Measurements from ENCODE around the gene FGF14. TPM values are rescaled to one million over a fixed set of nuclear protein-coding genes. Genes with fewer than 3 reads are reported as not detected.

Gene FGF14
- total and polyA plus RNA-seq, 2 of the 4 experiments (the other 2 are of a cell fraction), result under 0.01 TPM; not detected in 1

- Histone ChIP-seq H3K4me3 (ENCODE audit: insufficient read depth, low read depth, low read length) (no peak overlapping the region), H2AK9ac (replicated peaks; ENCODE audit: low read depth, low read length, poor library complexity) (no peak overlapping the region), H3K14ac (replicated peaks; ENCODE audit: low read depth, low read length) (no peak overlapping the region), H2BK120ac (ENCODE audit: low read depth, low read length) (no peak overlapping the region), H4K5ac (ENCODE audit: low read depth, low read length) (no peak overlapping the region), H2BK5ac (ENCODE audit: low read depth, low read length, poor library complexity, severe bottlenecking) (no peak overlapping the region), H3K4me2 (ENCODE audit: low read depth, low read length) (no peak overlapping the region), H2BK20ac (ENCODE audit: low read depth, low read length) (no peak overlapping the region), H3K4me1 (ENCODE audit: control insufficient read depth, insufficient read depth, low read length) (no peaks in the 10 kb centered on the region), H3K36me3 (ENCODE audit: control insufficient read depth, insufficient read depth, low read length) (no peaks in the 10 kb centered on the region), H4K8ac (ENCODE audit: low read depth in 2 of 2, low read length in 2 of 2) (no peak overlapping the region), H3K79me1 (ENCODE audit: low read depth in 1 of 2, low read length in 2 of 2) (no peaks in the 10 kb centered on the region), H3K27me3 (ENCODE audit: control insufficient read depth, insufficient read depth, low read length) (no peaks in the 10 kb centered on the region), H3K9me1 (ENCODE audit: insufficient read depth, low read length) (no peaks in the 10 kb centered on the region), H2AK5ac (ENCODE audit: low read depth, low read length) (no peak overlapping the region), H3K18ac (ENCODE audit: low read depth, low read length) (no peak overlapping the region), H4K20me1 (ENCODE audit: insufficient read depth, low read length) (no peaks in the 10 kb centered on the region), H3K27ac (ENCODE audit: insufficient read depth, low read length) (no peak overlapping the region), H3K56ac (ENCODE audit: extremely low read depth, insufficient read depth, low read length) (no peak overlapping the region), H3K23ac (ENCODE audit: low read depth, low read length) (no peak overlapping the region), H2AFZ (replicated peaks; ENCODE audit: low read length, poor library complexity) (no peak overlapping the region), H4K91ac (ENCODE audit: insufficient read depth, low read depth, low read length) (no peak overlapping the region), H2BK15ac (ENCODE audit: low read depth, low read length) (no peak overlapping the region), H3K4ac (ENCODE audit: low read depth, low read length) (no peak overlapping the region), H3K9me3 (ENCODE audit: control insufficient read depth, insufficient read depth, low read length) (no peaks in the 10 kb centered on the region), H3K9ac (ENCODE audit: low read depth, low read length) (no peak overlapping the region)
- intact Hi-C loops (cut with micrococcal nuclease) (loop anchor here (5.0 kb wide), 1 partner anchor 191 kb away; no protein-coding TSS in a partner anchor), in situ Hi-C loops (cut with MboI; ENCODE audit: low sequenced_read_pairs) (no loop called here), dilution Hi-C loops (cut with HindIII; ENCODE audit: low sequenced_read_pairs, unreplicated experiment) (no loop called here)
- TF ChIP-seq FOS (IDR thresholded peaks at IDR 0.05; ENCODE audit: low read depth, low read length) (no peak), RFX5 (IDR thresholded peaks at IDR 0.05; ENCODE audit: low read depth, low read length) (no peak), CEBPB (IDR thresholded peaks at IDR 0.05; ENCODE audit: low read depth, low read length) (no peak), RAD21 (IDR thresholded peaks at IDR 0.05; ENCODE audit: low read length) (no peak), CTCF (conservative IDR thresholded peaks at IDR 0.05; ENCODE audit: low read depth, low read length) (no peak), RCOR1 (IDR thresholded peaks at IDR 0.05; ENCODE audit: insufficient replicate concordance, low read length) (no peak), MXI1 (IDR thresholded peaks at IDR 0.05; ENCODE audit: borderline replicate concordance, low read depth, low read length) (no peak), MAFK (IDR thresholded peaks at IDR 0.05; ENCODE audit: low read depth, low read length) (no peak), BHLHE40 (IDR thresholded peaks at IDR 0.05; ENCODE audit: low read depth, low read length) (no peak), POLR2A (IDR thresholded peaks at IDR 0.05; ENCODE audit: low read depth, low read length) (no peak), MAZ (IDR thresholded peaks at IDR 0.05; ENCODE audit: borderline replicate concordance, low read depth, low read length) (no peak), SMC3 (IDR thresholded peaks at IDR 0.05; ENCODE audit: low read depth, low read length) (no peak), ELK1 (IDR thresholded peaks at IDR 0.05; ENCODE audit: borderline replicate concordance, low read depth, low read length) (no peak), CHD1 (IDR thresholded peaks at IDR 0.05; ENCODE audit: low read depth, low read length) (no peak), NFE2L2 (IDR thresholded peaks at IDR 0.05; ENCODE audit: low read depth, low read length) (no peak), USF2 (IDR thresholded peaks at IDR 0.05; ENCODE audit: low read depth, low read length) (no peak)
- CTCF ChIA-PET, result no interaction called here
- ATAC-seq (ENCODE audit: low read depth) (no peak), DNase-seq (no peak)
- POLR2A ChIA-PET (ENCODE audit: unreplicated experiment), result no interaction called here
- no TSS peak for BruUV-seq (replicated peaks)
- WGBS, 2 experiments (ENCODE audit: extremely low coverage in 2 of 2, insufficient read length in 1 of 2), result no CpG with 5 or more reads among the region's 1 CpG
Observed at GRCh38 chr13:101708115-101708514, 693.7 kb downstream of the FGF14 start.

All from IMR-90 (cell line).